Endothelial cell of umbilical vein (primary cell): ENCODE results near the gene STRIP2. TPM values are rescaled to one million over a fixed set of nuclear protein-coding genes. Genes with fewer than 3 reads are reported as not detected.

Experiments
- BruUV-seq: library from RNA; stranded (reverse); fragments of 400-500 nt; replicated peaks from 2 replicates; lab custom pipeline; 2021; lab: Mats Ljungman, UMichigan
- CTCF ChIA-PET: fragments of 300-600, 350-600 bp; sonication (Branson Sonifier 250); formaldehyde crosslinking; loops from one replicate; lab custom pipeline; 2021; ENCODE audit warnings: antibody characterized with exemption, inconsistent platforms; lab: Charles Lee
- POLR2A ChIA-PET: fragments of 300-600, 350-600 bp; sonication (Branson Sonifier 250); formaldehyde crosslinking; loops from one replicate; lab custom pipeline; 2021; ENCODE audit warnings: antibody characterized with exemption, inconsistent platforms; lab: Charles Lee
- DNase-seq: peaks from one replicate; pipeline ENCODE4 v3.0.0-alpha.2; 2011; ENCODE audit warnings: low read depth, low spot score
- FAIRE-seq: peaks from 2 replicates; lab custom pipeline; 2011; peaks lifted over from hg19 to GRCh38; lab: Jason Lieb, UNC
- H2AFZ ChIP-seq: 2 replicates; pipeline ENCODE4 v1.6.0; 2012; ENCODE audit warnings: low read depth, low read length, control low read depth, inconsistent platforms
- H3K27ac ChIP-seq: 2 replicates; pipeline ENCODE4 v1.5.1; 2011; ENCODE audit warnings: low read depth, mild to moderate bottlenecking, control low read depth, low read length, moderate library complexity; ENCODE audit not compliant: insufficient read depth
- H3K27me3 ChIP-seq, 2 experiments: 2 replicates each; pipeline versions ENCODE4 v1.6.0 to v1.6.1; 2011; ENCODE audit warnings: low read length in 2 of 2, mixed read lengths in 1 of 2; ENCODE audit not compliant: control insufficient read depth in 2 of 2, insufficient read depth in 2 of 2
- H3K36me3 ChIP-seq, 2 experiments: 2 replicates in 1 of 2; 3 replicates in 1 of 2; pipeline ENCODE4 v1.5.1; 2011; ENCODE audit warnings: low read length in 2 of 2, mild to moderate bottlenecking in 1 of 2, moderate library complexity in 1 of 2; ENCODE audit not compliant: control insufficient read depth in 2 of 2, insufficient read depth in 2 of 2; ENCODE audit errors: extremely low read depth in 1 of 2
- H3K4me1 ChIP-seq: 3 replicates; pipeline ENCODE4 v1.5.1; 2011; ENCODE audit warnings: mild to moderate bottlenecking, low read length; ENCODE audit not compliant: control insufficient read depth, insufficient read depth; ENCODE audit errors: extremely low read depth
- H3K4me2 ChIP-seq: 2 replicates; pipeline ENCODE4 v1.6.1; 2011; ENCODE audit warnings: low read length, control low read depth, mixed read lengths; ENCODE audit not compliant: insufficient read depth
- H3K4me3 ChIP-seq, 3 experiments: fragments of 200-600 bp in 1 of 3; sonication (generic), shearing (Covaris generic) in 1 of 3; replicated peaks in 1 of 3; 2 replicates each; pipeline ENCODE4 v1.5.1; 2011 to 2016; ENCODE audit warnings: control low read depth in 3 of 3, low read length in 3 of 3, mild to moderate bottlenecking in 2 of 3, inconsistent platforms in 1 of 3, low read depth in 1 of 3, moderate library complexity in 1 of 3; ENCODE audit not compliant: insufficient read depth in 1 of 3
- H3K79me2 ChIP-seq: 2 replicates; pipeline ENCODE4 v1.6.0; 2012; ENCODE audit warnings: low read length, inconsistent platforms; ENCODE audit not compliant: control insufficient read depth, insufficient read depth
- H3K9ac ChIP-seq: replicated peaks from 2 replicates; pipeline ENCODE3; 2011; ENCODE audit warnings: low read length, control low read depth; ENCODE audit not compliant: insufficient read depth; ENCODE audit errors: extremely low read depth
- H3K9me1 ChIP-seq: replicated peaks from 3 replicates; pipeline ENCODE4 v1.6.0; 2011; ENCODE audit warnings: mild to moderate bottlenecking, low read length; ENCODE audit not compliant: control insufficient read depth, insufficient read depth; ENCODE audit errors: extremely low read depth
- H3K9me3 ChIP-seq: replicated peaks from 2 replicates; pipeline ENCODE4 v1.5.1; 2012; ENCODE audit warnings: low read length, inconsistent platforms; ENCODE audit not compliant: control insufficient read depth, insufficient read depth
- H4K20me1 ChIP-seq: replicated peaks from 2 replicates; pipeline ENCODE3; 2011; ENCODE audit warnings: mild to moderate bottlenecking, low read length; ENCODE audit not compliant: control insufficient read depth, insufficient read depth; ENCODE audit errors: extremely low read depth
- CTCF ChIP-seq, 2 donors: IDR thresholded peaks; 1 replicate in 1 of 2; 2 replicates in 1 of 2; pipeline ENCODE4 v1.5.1; 2011; ENCODE audit warnings: low read length in 2 of 2, mild to moderate bottlenecking in 2 of 2, moderate library complexity in 2 of 2, control low read depth in 1 of 2, inconsistent platforms in 1 of 2, low read depth in 1 of 2; ENCODE audit not compliant: insufficient read depth in 1 of 2; ENCODE audit errors: extremely low read depth in 1 of 2
- EZH2 ChIP-seq: IDR thresholded peaks from 2 replicates; pipeline ENCODE4 v1.6.1; 2012; ENCODE audit warnings: borderline replicate concordance, low read depth, mild to moderate bottlenecking, moderate library complexity, low read length, inconsistent platforms; ENCODE audit not compliant: severe bottlenecking
- FOS ChIP-seq: IDR thresholded peaks from 2 replicates; pipeline ENCODE4 v1.6.1; 2011; ENCODE audit warnings: mild to moderate bottlenecking, low read length, moderate library complexity, borderline replicate concordance; ENCODE audit not compliant: insufficient read depth
- GATA2 ChIP-seq: IDR thresholded peaks from 2 replicates; pipeline ENCODE4 v1.7.0; 2011; ENCODE audit warnings: low read depth, mild to moderate bottlenecking, moderate library complexity, mixed read lengths, low read length; ENCODE audit not compliant: insufficient read length, insufficient read depth
- JUN ChIP-seq: IDR thresholded peaks from 2 replicates; pipeline ENCODE4 v1.6.1; 2011; ENCODE audit warnings: borderline replicate concordance, low read depth; ENCODE audit not compliant: insufficient read length, insufficient read depth
- MAX ChIP-seq: IDR thresholded peaks from 2 replicates; pipeline ENCODE4 v1.6.1; 2011; ENCODE audit not compliant: insufficient read depth, insufficient read length
- MYC ChIP-seq: IDR thresholded peaks from one replicate; pipeline ENCODE4 v1.6.1; 2011; ENCODE audit warnings: mild to moderate bottlenecking, low read depth, low read length
- POLR2A ChIP-seq: IDR thresholded peaks from 2 replicates; pipeline ENCODE4 v1.6.1; 2012; ENCODE audit warnings: low read depth, mild to moderate bottlenecking, control low read depth, low read length
- POLR2AphosphoS5 ChIP-seq: IDR thresholded peaks from 2 replicates; pipeline ENCODE4 v1.6.1; 2012; ENCODE audit warnings: low read depth, mild to moderate bottlenecking, control low read depth, low read length, moderate library complexity; ENCODE audit not compliant: insufficient read depth
- dilution Hi-C: fragments of 300-500 bp; cut with MboI; formaldehyde crosslinking; loops from one replicate; pipeline ENCODE4 v1.15.0; 2019; ENCODE audit warnings: low sequenced_read_pairs; ENCODE audit not compliant: extremely low pct_ligation_motif_present
- intact Hi-C: fragments of 100-400 bp; cut with micrococcal nuclease; formaldehyde crosslinking; loops from one replicate; pipeline ENCODE4 v1.10.0; 2022
- polyA plus RNA-seq, 4 experiments: library from polyadenylated mRNA; depleted of rRNA in 3 of 4; stranded (reverse) in 3 of 4; unstranded in 1 of 4; fragments of >200 nt; gene quantifications; 2 replicates each; pipeline versions ENCODE4 v1.2.1 to v1.2.3, GENCODE V29; 2011 to 2012; ENCODE audit warnings: missing spikeins in 1 of 4
- total RNA-seq: library from RNA; stranded (reverse); gene quantifications from 2 replicates; pipeline ENCODE4 v1.2.3, GENCODE V29; 2021

The STRIP2 gene
- total and polyA plus RNA-seq, 2 donors (not counting 3 experiments of a cell fraction or from before 2014, with no cell fraction given) = 3.4 to 10.0 TPM

GRCh38 chr7:129525225-129525862 lies 91.1 kb downstream of the STRIP2 start:
- Histone ChIP-seq H3K27ac (no peak overlapping the region), H3K4me2 (no peak overlapping the region), H3K27me3 (peaks cover 2 to 3% of the 10 kb centered on the region in 2 experiments), H3K4me1 (no peaks in the 10 kb centered on the region), H2AFZ (no peak overlapping the region), H3K4me3 (no peak overlapping the region), H4K20me1 (no peaks in the 10 kb centered on the region), H3K36me3 (no peaks in the 10 kb centered on the region), H3K9ac (no peak overlapping the region), H3K9me3 (no peaks in the 10 kb centered on the region), H3K9me1 (no peaks in the 10 kb centered on the region), H3K79me2 (no peaks in the 10 kb centered on the region)
- BruUV-seq = no TSS peak
- DNase-seq (no peak), FAIRE-seq (no peak)
- TF ChIP-seq MYC = no peak
- TF ChIP-seq FOS = no peak
- TF ChIP-seq GATA2 = no peak
- no peak for TF ChIP-seq JUN
- no peak for TF ChIP-seq EZH2
- no peak for TF ChIP-seq POLR2A
- no peak for TF ChIP-seq CTCF (IDR thresholded peaks at IDR 0.05; ENCODE audit: extremely low read depth in 1 of 2, insufficient read depth in 1 of 2, low read depth in 1 of 2, low read length in 2 of 2)
- no peak for TF ChIP-seq POLR2AphosphoS5
- no peak for TF ChIP-seq MAX
- intact Hi-C loops = no loop called here
- ChIA-PET POLR2A (no interaction called here), CTCF (interaction anchor here (0.9 kb wide), 1 partner anchor 10 kb away, joined by 4 read pairs; no protein-coding TSS in a partner anchor)
- dilution Hi-C loops = no loop called here
